HG03196 (cell line): ENCODE measurements around the gene MYO1F.
"Not testable (repeated sequence)": the region's sequence is repeated elsewhere in the genome, so short reads cannot be mapped to it uniquely, and the experiment has no call there.

Experiments used
- ATAC-seq: cut with Tn5 transposase; IDR thresholded peaks from one replicate; pipeline ENCODE4 v1.9.1; 2021; ENCODE audit not compliant: unreplicated experiment

Gene MYO1F

GRCh38 chr19:8567522-8568172 lies 9.6 kb downstream of the MYO1F start:
- ATAC-seq, result no peak

GRCh38 chr19:8566855-8567254 lies 10.4 kb downstream of the MYO1F start:
- no peak for ATAC-seq

- ATAC-seq, result not testable (repeated sequence)
Observed at GRCh38 chr19:8564866-8565265, 12.4 kb downstream of the MYO1F start.

- ATAC-seq, result no peak
Observed at GRCh38 chr19:8561075-8561764, 16.0 kb downstream of the MYO1F start.

- no peak for ATAC-seq
Observed at GRCh38 chr19:8558325-8558724, 18.9 kb downstream of the MYO1F start.

- ATAC-seq, result no peak
Observed at GRCh38 chr19:8557642-8558238, 19.5 kb downstream of the MYO1F start.

GRCh38 chr19:8553729-8554128 lies 23.5 kb downstream of the MYO1F start:
- ATAC-seq, result not testable (repeated sequence)

- no peak for ATAC-seq
Observed at GRCh38 chr19:8552810-8553209, 24.4 kb downstream of the MYO1F start.

GRCh38 chr19:8550070-8550469 lies 27.2 kb downstream of the MYO1F start:
- no peak for ATAC-seq

- ATAC-seq, result no peak
Observed at GRCh38 chr19:8545743-8546142, 31.5 kb downstream of the MYO1F start.

GRCh38 chr19:8544168-8544567 lies 33.1 kb downstream of the MYO1F start:
- no peak for ATAC-seq

- ATAC-seq, result no peak
Observed at GRCh38 chr19:8539621-8540149, 37.6 kb downstream of the MYO1F start.

- no peak for ATAC-seq
Observed at GRCh38 chr19:8537099-8537498, 40.1 kb downstream of the MYO1F start.

- ATAC-seq, result no peak
Observed at GRCh38 chr19:8536282-8536681, 41.0 kb downstream of the MYO1F start.

GRCh38 chr19:8532225-8532624 lies 45.0 kb downstream of the MYO1F start:
- no peak for ATAC-seq

- ATAC-seq, result no peak
Observed at GRCh38 chr19:8531470-8531869, 45.8 kb downstream of the MYO1F start.

GRCh38 chr19:8530061-8530679 lies 47.1 kb downstream of the MYO1F start:
- ATAC-seq, result no peak

- no peak for ATAC-seq
Observed at GRCh38 chr19:8529369-8530006, 47.8 kb downstream of the MYO1F start.

- ATAC-seq, result no peak
Observed at GRCh38 chr19:8528500-8528899, 48.7 kb downstream of the MYO1F start.

GRCh38 chr19:8526345-8527091 lies 50.7 kb downstream of the MYO1F start:
- no peak for ATAC-seq

- ATAC-seq, result no peak
Observed at GRCh38 chr19:8525401-8525684, 51.9 kb downstream of the MYO1F start.
